NCI-H2081 treated with DMSO at 0.1 percent for 48 hours (cell line): Measurements from ENCODE around the gene UST.

Experiments
- DNase-seq: peaks from one replicate; lab custom pipeline; 2025; lab: John Stamatoyannopoulos, UW

Gene UST

DNA sequence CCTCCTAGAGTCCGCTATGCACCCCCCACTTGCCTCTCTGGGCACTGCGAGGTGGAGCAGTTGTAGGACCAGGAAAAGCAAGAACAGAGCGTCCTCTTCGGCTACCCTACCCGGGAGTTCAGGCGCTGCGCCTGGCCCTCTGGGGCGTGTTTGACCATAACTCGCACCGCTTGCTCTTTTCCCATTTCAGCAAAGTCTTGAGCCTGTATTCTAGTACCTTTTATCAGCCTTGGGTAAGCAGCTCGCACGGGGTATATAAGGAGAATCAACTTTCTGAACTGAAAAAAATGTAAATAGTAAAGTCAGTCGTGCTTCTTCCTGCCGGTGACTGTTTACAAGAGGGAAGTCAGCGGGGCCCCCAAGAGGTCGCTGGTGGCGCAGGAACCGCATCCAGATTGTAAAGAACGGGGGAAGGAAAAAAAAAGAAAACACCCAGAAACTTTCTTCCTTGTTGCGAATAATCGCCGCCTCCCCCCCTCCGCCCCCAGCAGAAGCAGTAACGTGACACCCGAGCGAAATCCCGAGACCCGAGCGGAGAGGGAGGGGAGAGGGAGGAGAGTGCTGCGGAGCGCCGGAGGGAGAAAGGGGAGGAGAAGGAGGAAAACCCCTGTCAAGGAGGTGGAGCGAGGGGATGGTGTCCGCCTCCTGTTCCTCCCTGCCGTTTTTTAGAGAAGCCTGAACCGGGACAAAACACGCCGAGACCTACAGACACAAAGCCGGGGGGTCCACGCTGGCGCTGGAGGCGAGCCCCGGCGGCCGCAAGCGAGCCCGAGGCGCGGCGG lies at the start of gene UST:
UST (plus strand) TSS at position 668 of the 782 bp plus-strand sequence. CDS start 401 bp downstream, outside the sequence.
- DNase-seq: no peak

GRCh38 chr6:148697895-148698440 lies 48.9 kb upstream of the UST start:
- DNase-seq: no peak

GRCh38 chr6:148698671-148699180 lies 48.1 kb upstream of the UST start:
- no peak for DNase-seq

DNA sequence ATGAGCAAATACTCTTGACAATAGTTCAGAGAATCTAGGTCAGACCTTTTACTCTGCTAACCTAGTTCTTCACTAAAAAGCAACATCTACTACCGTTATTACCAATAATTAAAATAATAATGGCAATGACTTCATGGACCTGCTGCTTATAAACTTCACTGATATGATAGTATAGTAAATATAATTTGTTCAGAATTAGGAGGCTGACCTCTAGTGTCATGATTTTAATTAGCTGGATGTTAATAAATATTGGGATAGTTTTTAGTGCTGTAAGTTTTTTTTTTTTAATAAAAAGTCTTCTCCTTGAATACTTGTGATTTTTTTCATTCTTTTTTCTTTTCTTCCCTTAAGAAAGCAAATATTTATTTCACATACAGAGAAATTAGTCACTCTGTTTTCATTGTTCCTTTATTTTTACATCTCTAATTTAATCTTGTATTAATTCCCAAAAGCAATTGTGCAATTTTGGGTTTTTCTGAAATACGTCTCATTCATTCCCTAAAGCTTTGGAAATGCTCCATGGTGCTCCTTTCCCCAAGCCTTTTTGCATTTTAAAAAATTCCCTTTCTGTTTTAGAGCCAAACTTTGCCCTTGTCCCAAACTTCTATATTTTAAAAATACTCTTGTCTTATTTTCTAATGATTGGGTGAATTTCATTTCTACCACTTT lies 46.6 kb upstream of the UST start:
- DNase-seq: no peak

- DNase-seq: no peak
Observed at GRCh38 chr6:148700741-148701311, 46.0 kb upstream of the UST start.

- no peak for DNase-seq
Observed at GRCh38 chr6:148701375-148701774, 45.5 kb upstream of the UST start.

DNA sequence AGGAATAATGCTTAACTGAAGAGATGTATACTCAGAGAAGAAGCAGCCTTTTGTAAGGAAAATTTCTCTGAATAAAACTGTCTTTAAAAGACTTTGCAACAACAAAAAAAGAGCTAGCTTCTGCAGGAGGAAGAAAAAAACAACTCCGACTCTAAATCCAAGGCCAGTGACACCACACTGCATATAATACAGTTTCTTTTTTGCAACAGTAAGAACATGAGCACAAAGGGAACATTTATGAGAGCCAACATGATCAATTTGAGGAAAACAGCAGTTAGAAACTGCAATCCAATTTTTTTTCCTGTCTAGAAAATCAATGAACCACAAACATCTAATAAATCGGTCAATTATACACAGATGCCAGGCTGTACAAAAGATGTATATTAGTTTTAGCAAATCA lies 42.9 kb upstream of the UST start:
- DNase-seq: no peak

- DNase-seq: no peak
Observed at GRCh38 chr6:148704400-148705246, 42.2 kb upstream of the UST start.

DNA sequence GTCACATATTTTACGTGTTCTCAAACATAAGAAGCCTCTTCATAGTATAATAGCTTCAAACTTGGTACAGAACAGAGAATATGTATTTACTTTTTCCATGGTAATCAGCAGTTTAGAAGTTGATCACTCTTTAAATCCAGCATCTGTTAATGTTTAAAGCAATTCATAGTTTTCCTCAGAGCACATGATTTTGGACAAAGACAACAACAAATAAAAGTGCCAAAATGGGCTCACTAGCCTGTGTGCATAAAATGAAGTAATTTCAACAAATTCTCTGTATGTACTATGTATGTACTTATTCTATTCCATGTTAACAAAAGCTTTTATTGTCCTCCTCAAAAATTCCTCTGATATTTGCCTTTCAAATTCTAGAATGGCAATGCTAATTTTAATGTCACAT lies 38.1 kb upstream of the UST start:
- no peak for DNase-seq

- DNase-seq: no peak
Observed at GRCh38 chr6:148709577-148709976, 37.3 kb upstream of the UST start.

DNA sequence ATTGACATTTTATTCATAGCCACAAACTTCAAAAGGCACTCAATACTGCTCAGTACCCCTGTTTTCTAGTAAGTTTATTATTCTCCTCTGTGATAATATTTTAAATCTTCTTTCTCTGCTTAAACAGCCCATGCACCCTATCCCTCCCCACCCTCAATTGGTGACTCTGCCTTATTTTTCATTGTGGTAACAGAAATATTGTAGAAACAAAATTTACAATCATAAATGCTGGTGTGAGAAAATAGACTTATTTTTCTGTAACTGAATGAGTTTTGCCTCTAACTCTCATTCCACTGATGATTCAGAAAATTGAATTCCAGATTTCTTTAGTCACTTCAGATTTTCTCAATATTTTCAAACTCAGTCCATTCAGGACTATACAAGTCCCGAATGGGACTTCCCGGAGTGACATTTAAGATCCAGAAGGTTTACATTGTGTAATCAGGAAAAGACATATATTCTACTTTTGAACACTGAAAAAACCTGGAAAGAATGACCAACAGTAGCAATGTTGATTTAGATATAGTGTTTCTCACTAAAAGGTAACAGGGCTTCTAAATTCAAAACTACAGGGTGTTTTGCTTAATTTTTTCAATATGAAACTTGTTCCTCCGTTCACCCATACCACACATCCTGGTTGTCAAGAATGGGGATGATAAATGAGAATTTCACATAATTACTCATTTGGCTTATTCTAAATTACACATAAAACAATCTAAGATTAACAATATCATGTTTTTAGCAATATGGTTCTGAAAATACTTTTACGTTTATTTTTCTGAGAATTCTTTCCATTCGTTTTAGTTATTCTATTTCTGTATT lies 34.8 kb upstream of the UST start:
- DNase-seq: no peak

DNA sequence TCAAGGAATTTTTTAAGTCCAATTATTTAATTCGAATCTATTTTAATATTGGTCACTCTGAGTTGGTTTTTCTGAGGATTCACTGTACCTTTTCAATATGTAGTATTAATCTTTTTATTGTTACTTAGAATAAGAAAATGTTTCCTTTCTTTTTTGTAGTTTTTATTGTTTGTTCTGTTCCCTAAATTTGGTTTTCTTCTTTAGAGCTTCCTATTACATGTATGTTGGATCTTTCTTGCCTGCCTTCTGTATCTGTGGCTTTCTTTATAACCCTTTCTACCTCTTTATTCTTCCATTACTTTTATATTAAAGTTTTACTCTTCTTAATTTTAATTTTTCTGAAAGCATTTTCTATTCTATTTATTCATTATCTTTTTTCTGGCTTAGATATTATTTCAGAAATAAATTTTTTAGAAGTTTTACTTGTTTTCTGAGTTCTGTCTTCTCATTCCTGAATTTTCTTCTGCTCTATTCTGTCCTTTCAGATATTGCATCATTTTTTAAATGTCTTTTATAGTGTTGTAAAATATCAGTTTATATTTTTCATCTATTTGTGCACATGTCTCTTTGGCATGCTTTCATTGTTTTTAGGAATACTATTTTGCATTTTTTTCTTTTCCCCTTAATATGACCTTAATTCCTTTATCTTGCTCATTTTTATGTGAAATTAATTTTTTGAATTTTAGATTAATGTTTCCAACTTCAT lies 33.6 kb upstream of the UST start:
- DNase-seq: no peak

DNA sequence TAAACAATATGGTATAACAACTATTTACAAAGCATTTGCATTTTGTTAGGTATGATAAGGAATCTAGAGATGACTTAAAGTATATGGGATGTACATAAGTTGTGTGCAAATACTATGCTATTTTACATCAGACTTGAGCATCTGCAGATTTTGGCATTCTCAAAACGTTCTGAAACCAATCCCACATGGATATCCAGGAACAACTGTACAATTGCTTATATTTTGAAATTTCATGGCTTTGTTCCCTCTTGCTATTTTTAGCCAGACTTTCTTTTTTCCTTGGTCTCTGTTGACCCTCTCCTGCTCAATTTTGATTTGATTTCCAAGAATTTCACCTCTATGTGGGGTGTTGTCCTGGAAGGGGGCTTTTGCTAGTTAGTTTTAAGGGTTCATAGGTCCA lies 32.9 kb upstream of the UST start:
- no peak for DNase-seq

- DNase-seq: no peak
Observed at GRCh38 chr6:148716811-148717210, 30.0 kb upstream of the UST start.

DNA sequence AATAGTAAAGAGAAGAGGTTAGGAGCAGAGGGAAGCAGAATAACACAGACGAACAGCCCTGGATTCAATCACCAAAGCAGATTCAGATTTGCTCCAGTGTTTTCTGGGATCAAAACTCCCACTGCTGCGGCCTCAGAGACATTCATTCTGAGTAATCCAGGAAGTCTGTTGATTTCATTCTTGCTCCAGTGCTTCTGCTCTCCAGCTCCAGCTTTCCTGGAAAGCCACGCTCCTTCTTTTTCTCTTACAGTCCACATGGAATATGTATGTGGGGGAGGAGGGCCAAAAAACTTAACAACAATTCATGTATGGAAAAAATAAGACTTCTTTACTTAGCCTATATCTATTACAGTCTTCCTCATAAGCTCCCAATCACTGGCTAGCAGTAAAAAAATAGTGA lies 26.4 kb upstream of the UST start:
- no peak for DNase-seq

DNA sequence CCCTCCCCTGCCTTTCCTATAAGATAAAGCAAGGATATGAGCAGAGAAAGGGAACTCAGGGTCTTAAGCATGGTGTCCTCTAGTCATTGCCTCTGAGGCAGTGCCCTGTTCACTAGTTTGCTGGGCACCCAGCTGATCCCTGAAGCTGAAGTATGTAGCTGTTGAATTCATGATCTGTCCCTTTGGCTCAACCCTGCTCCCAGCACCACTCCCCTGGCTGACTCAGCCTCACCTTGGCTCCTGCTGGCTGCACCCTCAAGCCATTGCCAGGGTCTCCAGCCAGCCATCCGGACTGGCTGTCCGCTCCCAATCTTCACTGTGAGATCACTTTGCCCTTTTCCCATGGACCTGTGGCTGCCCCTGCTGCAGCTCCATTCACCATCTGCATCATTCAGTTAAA lies 25.9 kb upstream of the UST start:
- DNase-seq: no peak

- no peak for DNase-seq
Observed at GRCh38 chr6:148723484-148723883, 23.3 kb upstream of the UST start.

DNA sequence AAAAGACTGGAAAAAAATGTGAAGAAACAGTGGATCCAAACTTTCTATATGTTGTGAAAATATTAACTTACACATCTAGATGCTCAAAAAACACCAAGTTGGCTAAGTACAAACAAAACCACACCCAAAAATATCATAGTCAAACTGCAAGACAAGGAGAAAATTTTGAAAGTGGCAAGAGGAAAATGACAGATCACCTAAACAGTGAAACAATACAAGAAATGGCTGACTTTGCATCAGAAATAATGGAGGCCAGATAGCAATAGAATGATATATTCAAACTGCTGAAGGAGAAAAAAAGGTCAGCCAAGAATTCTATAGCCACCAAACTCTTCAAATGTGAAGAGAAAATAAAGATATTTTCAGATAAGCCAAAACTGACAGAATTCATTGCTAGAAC lies 22.4 kb upstream of the UST start:
- no peak for DNase-seq

- DNase-seq: no peak
Observed at GRCh38 chr6:148727104-148727503, 19.7 kb upstream of the UST start.

GRCh38 chr6:148735989-148736388 lies 10.8 kb upstream of the UST start:
- DNase-seq: no peak
